ENCODE measurements around the gene ZBTB34.

The ZBTB34 gene

DNA sequence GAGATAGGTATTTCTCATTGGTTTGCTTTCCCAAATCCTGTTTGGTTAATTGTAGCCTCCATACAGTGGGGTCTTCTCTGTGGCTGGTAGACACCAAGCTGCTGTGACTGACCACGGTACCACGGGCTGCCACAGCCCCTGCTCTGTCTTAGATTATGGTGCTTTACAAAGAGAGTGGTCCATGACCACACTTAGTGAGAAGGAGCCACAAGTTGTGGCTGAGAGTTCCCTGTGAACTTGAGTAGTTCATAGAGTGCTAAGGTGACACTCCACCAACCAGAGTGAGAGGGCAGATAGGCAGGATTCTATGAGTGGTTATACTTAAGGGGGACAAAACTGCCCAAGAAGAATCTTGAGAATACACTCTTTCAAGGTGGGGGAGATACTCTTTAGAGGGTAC lies 25.8 kb upstream of the ZBTB34 start:
- no peak for DNase-seq
- Mint-ChIP-seq H3K4me3 (no peak overlapping the region), H3K27ac (no peak overlapping the region), H3K4me1 (peaks cover 14% of the 10 kb centered on the region), H3K9me3 (no peaks in the 10 kb centered on the region), H3K36me3 (peaks cover 37% of the 10 kb centered on the region), H3K27me3 (no peaks in the 10 kb centered on the region)
- CTCF ChIA-PET, result interaction anchor here (1.2 kb wide), 1 partner anchor 10 kb away, joined by 4 read pairs; no protein-coding TSS in a partner anchor

DNA sequence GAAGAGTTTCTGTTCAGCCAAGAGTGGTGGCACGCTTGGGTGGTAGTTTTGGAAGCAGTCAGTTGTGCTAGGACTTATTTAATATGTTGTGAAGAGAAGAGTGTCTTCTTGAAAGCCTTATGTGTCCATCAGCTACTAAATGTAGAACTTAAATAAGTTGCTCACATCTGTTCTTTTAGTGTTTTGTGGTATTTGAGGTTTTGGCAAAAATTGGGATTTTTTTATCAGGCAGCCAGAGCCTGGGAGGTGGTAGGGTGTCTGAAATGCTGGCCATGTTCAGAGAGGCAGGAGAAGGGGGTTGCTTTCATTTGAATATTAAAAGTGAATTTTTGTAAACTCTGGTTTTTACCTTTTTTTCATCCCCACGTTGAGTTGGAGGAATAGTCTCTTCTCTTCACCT lies 24.2 kb upstream of the ZBTB34 start:
- no peaks in the 10 kb centered on the region for H3K27me3 Mint-ChIP-seq
- no peak overlapping the region for H3K4me3 Mint-ChIP-seq
- CTCF ChIA-PET, result interaction anchor here (1.6 kb wide), 1 partner anchor 130 kb away, joined by 3 read pairs; no protein-coding TSS in a partner anchor
- peaks cover 32% of the 10 kb centered on the region for H3K36me3 Mint-ChIP-seq
- no peak for DNase-seq
- H3K9me3 Mint-ChIP-seq, result no peaks in the 10 kb centered on the region
- H3K4me1 Mint-ChIP-seq, result peaks cover 1% of the 10 kb centered on the region
- no peak overlapping the region for H3K27ac Mint-ChIP-seq

DNA sequence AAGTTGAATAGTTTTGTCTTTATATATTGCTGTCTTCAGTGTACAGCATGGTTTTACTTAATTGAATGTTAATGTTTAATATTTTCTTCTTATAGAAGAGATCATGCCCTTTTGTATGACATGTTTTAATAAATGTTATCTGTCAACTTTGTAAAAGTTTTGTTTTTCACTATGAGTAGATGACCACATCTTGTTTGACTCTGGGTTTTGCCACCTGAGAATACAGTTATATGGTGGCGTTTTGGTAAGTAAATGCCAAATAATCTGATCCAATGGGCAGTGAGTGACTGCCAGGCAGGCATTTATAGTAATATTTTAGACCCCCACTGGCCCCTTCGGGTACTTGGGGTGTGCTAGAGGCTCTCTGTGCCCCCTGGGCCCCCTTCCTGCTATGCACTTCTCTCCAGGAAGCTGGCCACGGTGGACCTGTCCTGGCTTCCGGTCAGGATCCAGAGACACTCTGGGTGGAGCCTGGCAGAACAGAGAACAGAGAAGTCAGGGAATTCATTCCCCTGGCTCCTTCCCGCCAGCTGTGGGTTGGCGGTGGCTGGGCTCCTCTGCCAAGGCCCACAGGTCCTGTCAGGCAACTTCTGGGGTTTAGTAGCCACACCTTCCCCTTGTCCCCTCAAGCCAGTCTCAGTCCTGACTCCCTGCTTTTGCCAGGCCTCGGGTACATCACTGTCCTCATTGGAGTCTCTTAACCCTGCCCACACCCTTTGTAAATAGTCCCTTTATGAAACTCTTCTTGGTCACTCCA lies 22.2 kb upstream of the ZBTB34 start:
- Mint-ChIP-seq H3K27me3 (peaks cover 1% of the 10 kb centered on the region), H3K4me3 (no peak overlapping the region), H3K27ac (no peak overlapping the region), H3K36me3 (peaks cover 21% of the 10 kb centered on the region), H3K9me3 (no peaks in the 10 kb centered on the region), H3K4me1 (no peaks in the 10 kb centered on the region)
- DNase-seq, result no peak
- CTCF ChIA-PET, result interaction anchor here (1.1 kb wide), 1 partner anchor 22 kb away, joined by 3 read pairs; the partner anchor contains the start of gene ZBTB34

DNA sequence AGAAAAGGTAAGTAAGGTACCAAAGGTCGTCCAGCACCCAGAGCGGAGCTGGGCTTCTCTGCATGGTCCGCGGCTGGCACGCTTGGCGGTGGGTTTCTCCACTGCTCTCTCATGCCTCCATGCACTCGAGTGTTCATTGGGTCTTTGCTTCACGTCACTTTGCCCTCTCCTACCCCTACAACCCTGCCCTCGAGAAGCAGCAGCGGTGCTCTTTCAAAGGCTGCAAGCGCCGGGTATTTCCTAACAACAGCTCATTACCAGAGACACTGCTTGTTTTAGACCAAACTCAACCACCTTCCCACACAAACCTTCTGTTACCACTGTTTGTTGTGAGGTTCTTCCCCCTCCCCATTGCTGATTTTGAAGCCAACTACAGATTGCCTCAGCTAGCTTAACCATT lies 21.5 kb upstream of the ZBTB34 start:
- DNase-seq, result no peak
- CTCF ChIA-PET, result interaction anchor here (1.1 kb wide), 1 partner anchor 21 kb away, joined by 3 read pairs; the partner anchor contains the start of gene ZBTB34
- Mint-ChIP-seq H3K36me3 (peaks cover 14% of the 10 kb centered on the region), H3K27me3 (peaks cover 4% of the 10 kb centered on the region), H3K4me3 (no peak overlapping the region), H3K27ac (no peak overlapping the region), H3K4me1 (no peaks in the 10 kb centered on the region), H3K9me3 (no peaks in the 10 kb centered on the region)

DNA sequence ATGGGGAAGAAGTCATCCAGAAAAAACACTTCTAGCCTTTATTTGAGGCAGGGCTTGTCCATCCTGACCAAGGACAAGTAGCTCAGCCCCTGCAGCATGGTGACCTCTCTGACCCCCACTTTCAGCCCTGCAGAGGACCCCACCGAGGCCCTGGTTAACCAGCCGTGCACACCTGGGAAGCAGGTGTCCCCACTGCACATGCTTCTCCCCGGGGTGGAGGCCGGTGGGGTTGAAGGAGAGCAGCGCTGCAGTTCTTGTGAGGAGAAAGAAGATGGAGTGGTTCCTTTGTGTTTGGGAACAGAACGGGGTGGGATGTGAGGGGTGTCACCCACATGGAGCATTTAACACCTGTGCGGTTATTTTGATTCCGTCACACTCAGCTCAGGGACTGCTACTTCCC lies 21.1 kb upstream of the ZBTB34 start:
- Mint-ChIP-seq H3K36me3 (peaks cover 12% of the 10 kb centered on the region), H3K4me3 (no peak overlapping the region), H3K27ac (no peak overlapping the region), H3K27me3 (peaks cover 4% of the 10 kb centered on the region), H3K9me3 (no peaks in the 10 kb centered on the region), H3K4me1 (no peaks in the 10 kb centered on the region)
- CTCF ChIA-PET, result interaction anchor here (1.1 kb wide), 1 partner anchor 21 kb away, joined by 3 read pairs; the partner anchor contains the start of gene ZBTB34
- DNase-seq, result no peak

DNA sequence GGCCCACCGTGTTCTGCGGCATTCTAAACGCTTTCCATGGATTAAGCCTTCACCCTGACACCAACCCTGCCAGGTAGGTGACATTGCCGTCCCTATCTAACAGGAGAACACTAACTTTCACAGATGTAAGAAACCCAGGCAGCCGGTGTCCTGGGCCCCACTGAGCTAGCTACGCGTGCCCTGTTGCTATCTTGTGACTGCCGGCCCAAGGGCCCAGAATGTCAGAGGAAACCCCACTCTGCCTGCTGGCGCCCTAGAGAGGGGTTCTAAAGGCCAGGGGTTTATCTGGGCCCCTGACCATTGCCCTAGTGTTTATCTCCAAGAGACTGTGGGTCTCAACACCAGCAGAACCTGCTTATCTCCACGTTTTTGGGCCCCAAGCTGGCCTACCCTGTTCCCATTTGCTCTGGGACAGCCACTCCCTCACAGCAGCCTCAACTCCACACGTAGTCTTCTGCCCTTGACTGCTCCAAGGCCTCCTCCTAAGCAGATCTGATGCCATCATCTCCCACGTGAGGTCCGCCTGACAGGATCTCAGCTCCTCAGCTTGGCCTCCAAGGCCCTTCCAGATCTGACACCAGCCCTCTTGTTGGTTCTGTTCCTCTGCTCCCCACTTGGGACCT lies 18.1 kb upstream of the ZBTB34 start:
- peaks cover 6% of the 10 kb centered on the region for H3K36me3 Mint-ChIP-seq
- no peak overlapping the region for H3K27ac Mint-ChIP-seq
- no peak overlapping the region for H3K4me3 Mint-ChIP-seq
- H3K4me1 Mint-ChIP-seq, result no peaks in the 10 kb centered on the region
- DNase-seq, result no peak
- no peaks in the 10 kb centered on the region for H3K9me3 Mint-ChIP-seq
- CTCF ChIA-PET, result no interaction called here
- H3K27me3 Mint-ChIP-seq, result peaks cover 16% of the 10 kb centered on the region

DNA sequence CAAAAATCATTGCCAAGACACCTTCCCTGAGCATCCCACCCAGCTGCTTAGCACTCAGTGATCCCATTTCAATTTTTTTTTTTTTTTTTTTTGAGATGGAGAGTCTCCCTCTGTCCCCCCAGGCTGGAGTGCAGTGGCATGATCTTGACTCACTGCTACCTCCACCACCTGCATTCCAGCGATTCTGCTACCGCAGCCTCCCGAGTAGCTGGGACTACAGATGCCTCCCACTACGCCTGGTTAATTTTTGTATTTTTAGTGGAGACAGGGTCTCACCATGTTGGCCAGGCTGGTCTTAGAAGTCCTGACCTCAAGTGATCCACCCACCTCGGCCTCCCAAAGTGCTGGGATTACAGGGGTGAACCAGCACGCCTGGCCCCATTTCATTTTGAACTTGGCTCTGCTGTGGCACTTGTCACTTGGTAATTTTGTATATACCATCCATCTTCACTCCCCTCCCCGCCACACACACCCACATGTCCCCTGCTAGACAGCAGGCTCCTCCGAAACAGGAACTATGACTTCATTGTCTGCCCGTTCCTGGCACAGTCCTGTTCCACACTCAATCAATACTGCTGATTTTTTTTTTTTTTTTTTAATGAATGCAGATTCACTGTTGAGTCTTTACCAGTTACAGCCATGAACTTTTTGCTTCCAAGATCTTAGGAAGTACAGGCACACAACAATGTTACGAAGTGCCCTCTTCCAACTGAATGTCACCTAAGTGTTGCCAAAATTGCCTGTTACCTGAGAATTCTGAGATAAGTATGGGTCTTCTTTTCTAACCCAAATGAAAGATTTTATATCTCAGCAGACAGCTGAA lies 17.3 kb upstream of the ZBTB34 start:
- Mint-ChIP-seq H3K4me3 (no peak overlapping the region), H3K27me3 (peaks cover 22% of the 10 kb centered on the region), H3K36me3 (peaks cover 3% of the 10 kb centered on the region), H3K9me3 (no peaks in the 10 kb centered on the region), H3K27ac (no peak overlapping the region), H3K4me1 (no peaks in the 10 kb centered on the region)
- CTCF ChIA-PET, result interaction anchor here (0.7 to 1.3 kb wide), 2 partner anchors 16 to 59 kb away, joined by 3 read pairs; no protein-coding TSS in a partner anchor
- DNase-seq, result no peak

DNA sequence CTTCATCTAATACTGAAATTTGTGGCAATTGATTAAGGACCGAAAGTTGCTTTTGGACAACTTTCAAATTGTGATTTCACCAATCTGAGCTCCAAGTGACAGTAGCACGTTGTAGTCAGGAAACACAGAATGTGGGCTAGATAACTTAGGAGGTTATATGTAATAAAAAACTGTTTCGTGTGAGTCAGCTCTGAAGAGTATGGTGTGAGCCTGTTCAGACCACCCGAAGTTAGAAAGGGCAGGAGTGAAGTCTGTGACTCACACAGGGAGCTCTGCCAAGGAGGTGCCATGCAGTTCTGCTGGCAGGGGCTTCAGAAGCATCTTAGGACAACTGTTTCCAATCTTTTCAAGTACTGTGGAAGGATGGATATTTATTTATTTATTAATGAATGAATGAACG lies 16.4 kb upstream of the ZBTB34 start:
- no peak overlapping the region for H3K27ac Mint-ChIP-seq
- H3K9me3 Mint-ChIP-seq, result no peaks in the 10 kb centered on the region
- H3K4me3 Mint-ChIP-seq, result no peak overlapping the region
- peaks cover under 1% of the 10 kb centered on the region for H3K36me3 Mint-ChIP-seq
- H3K27me3 Mint-ChIP-seq, result peaks cover 31% of the 10 kb centered on the region
- CTCF ChIA-PET, result interaction anchor here (1.3 to 1.7 kb wide), 2 partner anchors 9 to 16 kb away, joined by 3 to 4 read pairs; no protein-coding TSS in a partner anchor
- DNase-seq, result no peak
- H3K4me1 Mint-ChIP-seq, result no peaks in the 10 kb centered on the region

DNA sequence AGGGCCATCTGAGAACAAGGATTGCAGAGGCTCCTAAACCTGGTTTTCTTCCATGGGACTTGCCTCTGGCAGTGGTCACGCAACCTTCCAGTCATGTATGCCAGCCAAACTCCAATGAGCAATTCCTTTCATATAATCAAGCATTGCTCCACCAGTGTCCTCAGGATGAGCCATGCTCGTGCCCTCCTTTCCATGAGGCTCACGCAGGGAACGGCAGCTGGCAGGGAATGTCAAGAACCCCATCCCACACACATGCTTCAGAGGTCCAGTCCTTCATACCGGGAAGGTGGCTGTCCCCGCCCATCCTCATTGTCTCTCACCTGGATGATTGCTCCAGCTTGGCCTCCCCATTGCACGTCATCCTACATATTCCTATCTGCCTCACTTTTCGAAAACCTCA lies 13.4 kb upstream of the ZBTB34 start:
- Mint-ChIP-seq H3K4me1 (no peaks in the 10 kb centered on the region), H3K4me3 (no peak overlapping the region), H3K27me3 (peaks cover 51% of the 10 kb centered on the region), H3K36me3 (no peaks in the 10 kb centered on the region), H3K9me3 (no peaks in the 10 kb centered on the region), H3K27ac (no peak overlapping the region)
- no peak for DNase-seq
- CTCF ChIA-PET, result no interaction called here

DNA sequence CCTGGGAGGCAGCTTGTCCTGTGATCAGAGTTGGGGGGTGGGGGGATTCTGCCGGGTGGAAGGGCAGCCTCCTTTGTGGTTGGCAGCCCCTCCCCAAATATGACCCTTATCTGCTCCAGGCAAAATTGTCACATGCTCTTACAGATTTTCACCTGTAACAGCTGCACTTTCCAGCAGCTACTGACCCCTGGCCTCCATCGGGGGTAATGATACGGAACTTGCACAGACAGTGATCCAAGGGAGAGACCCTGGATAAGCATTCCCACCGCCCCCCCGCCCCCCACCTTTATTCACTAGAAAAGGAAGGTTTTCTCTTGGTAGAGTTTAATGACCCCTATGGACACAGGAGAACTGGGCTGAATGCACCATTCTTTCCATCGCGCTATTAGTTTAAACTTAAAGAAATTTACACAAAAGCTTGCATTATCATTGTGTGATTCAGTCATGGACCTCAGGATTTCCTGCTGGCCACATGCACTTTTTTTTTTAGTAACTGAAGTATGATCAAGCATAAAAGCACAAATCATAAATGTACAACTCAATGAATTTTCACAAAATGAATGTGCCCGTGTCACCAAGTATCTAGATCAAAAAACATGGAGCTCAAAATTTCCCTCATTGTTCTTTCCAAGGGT lies 10.7 kb upstream of the ZBTB34 start:
- Mint-ChIP-seq H3K27ac (no peak overlapping the region), H3K36me3 (no peaks in the 10 kb centered on the region), H3K9me3 (no peaks in the 10 kb centered on the region), H3K27me3 (peaks cover 74% of the 10 kb centered on the region), H3K4me1 (no peaks in the 10 kb centered on the region), H3K4me3 (no peak overlapping the region)
- DNase-seq, result no peak
- CTCF ChIA-PET, result interaction anchor here (0.7 to 1.4 kb wide), 5 partner anchors 10 to 350 kb away, joined by 3 to 5 read pairs (median 3); partner anchors contain the start of gene ZBTB34

DNA sequence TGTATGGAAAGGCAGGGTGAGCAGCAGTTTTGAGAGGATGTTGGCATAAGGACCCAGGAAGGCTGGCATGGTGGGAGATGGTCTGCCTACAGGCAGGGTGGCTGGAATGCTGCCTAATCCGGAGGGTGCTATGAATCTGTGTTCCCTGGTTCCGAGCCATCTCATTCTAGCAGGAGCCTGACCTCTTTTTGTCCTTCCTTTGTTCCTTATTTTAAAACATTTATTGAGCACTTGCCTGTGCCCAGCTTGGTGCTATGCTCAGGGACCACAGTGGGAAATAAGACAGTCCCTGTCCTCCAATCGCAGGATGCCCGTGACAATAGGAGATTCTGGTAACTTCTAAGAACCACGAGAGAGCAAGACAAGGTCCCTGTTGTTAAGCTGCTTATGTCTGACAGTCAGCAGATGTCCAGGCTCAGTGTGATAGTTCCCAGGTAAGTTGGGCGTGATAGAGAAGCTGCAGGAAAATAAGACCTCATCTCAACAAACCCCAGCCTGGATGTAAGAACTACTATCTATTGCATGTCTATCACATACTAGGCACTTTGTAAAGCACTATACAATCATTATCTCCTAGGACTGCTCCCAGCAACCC lies 9.1 kb upstream of the ZBTB34 start:
- CTCF ChIA-PET, result no interaction called here
- no peak overlapping the region for H3K27ac Mint-ChIP-seq
- no peaks in the 10 kb centered on the region for H3K4me1 Mint-ChIP-seq
- H3K36me3 Mint-ChIP-seq, result no peaks in the 10 kb centered on the region
- DNase-seq, result no peak
- H3K9me3 Mint-ChIP-seq, result no peaks in the 10 kb centered on the region
- H3K4me3 Mint-ChIP-seq, result no peak overlapping the region
- peaks cover 87% of the 10 kb centered on the region for H3K27me3 Mint-ChIP-seq

DNA sequence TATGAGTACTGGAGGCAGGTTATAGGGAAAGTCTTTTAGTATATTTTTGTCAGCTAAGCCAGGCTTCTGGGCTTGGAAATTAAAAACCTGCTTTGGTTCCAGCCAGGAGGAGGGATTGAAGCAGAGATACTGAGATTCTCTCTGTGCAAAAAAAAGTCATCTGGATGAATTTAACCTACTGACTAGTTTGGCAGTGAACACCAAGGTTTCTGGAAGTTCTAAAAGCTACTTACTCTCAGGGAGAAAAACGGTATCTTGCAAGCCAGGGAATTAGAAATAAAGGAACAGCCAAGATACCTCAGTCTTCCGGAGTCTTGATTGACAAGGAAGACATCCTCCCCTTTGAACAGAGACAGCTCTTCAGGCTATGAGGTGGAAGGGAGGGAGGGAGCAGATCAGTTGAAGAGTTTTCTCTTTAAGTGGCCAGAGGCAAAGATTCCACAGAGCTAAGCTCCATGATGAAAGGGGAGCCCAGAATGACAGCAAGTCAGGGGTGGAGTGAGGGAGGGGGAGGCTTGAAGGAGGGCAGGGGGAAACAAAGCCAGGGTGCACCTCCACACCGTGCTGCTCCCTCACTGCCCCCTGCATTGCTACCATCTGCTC lies 8.3 kb upstream of the ZBTB34 start:
- CTCF ChIA-PET, result interaction anchor here (0.8 kb wide), 1 partner anchor 88 kb away, joined by 3 read pairs; no protein-coding TSS in a partner anchor
- no peak overlapping the region for H3K27ac Mint-ChIP-seq
- H3K36me3 Mint-ChIP-seq, result no peaks in the 10 kb centered on the region
- no peaks in the 10 kb centered on the region for H3K9me3 Mint-ChIP-seq
- H3K4me3 Mint-ChIP-seq, result no peak overlapping the region
- H3K27me3 Mint-ChIP-seq, result peaks cover 86% of the 10 kb centered on the region
- H3K4me1 Mint-ChIP-seq, result no peaks in the 10 kb centered on the region
- no peak for DNase-seq

DNA sequence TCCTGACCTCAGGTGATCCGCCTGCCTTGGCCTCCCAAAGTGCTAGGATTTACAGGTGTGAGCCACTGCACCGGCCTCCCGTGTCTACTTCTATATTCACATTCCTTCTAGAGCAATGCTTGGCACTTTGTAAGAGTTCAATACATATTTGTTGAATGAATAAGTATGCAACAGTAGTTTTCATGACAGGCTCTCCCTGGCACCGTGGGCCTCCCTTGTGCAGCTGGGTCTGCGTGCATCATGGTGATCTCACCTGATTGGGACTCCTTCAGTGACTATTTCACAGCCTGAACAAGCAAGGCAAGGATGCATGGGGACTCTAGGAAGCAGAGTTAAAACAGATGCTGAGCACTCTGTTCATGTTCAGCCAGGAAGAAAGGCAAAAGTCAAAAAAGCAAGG lies 6.8 kb upstream of the ZBTB34 start:
- Mint-ChIP-seq H3K36me3 (no peaks in the 10 kb centered on the region), H3K4me3 (no peak overlapping the region), H3K27ac (no peak overlapping the region), H3K9me3 (no peaks in the 10 kb centered on the region), H3K4me1 (peaks cover 2% of the 10 kb centered on the region), H3K27me3 (peaks cover 85% of the 10 kb centered on the region)
- no peak for DNase-seq
- CTCF ChIA-PET, result no interaction called here
